CD4-positive, alpha-beta T cell (primary cell): ENCODE results near the gene VWA1. TPM values are rescaled to one million over a fixed set of nuclear protein-coding genes. Genes with fewer than 3 reads are reported as not detected.
A peak's percentile ranks its signal among the peaks of the same experiment; 100 is the strongest.
"Not testable (repeated sequence)": the region's sequence is repeated elsewhere in the genome, so short reads cannot be mapped to it uniquely, and the experiment has no call there.

ENCODE experiments used
- ATAC-seq: fragments of 200-7000 bp; cut with Tn5 transposase; one replicate; pipeline ENCODE4 v1.10.0; 2022; ENCODE audit warnings: mild to moderate bottlenecking; ENCODE audit not compliant: poor library complexity
- CTCF ChIA-PET: fragments of 350-600 bp; sonication (Branson Sonifier 250); formaldehyde crosslinking; loops from one replicate; lab custom pipeline; 2021; ENCODE audit warnings: antibody characterized with exemption, inconsistent platforms; lab: Charles Lee
- POLR2A ChIA-PET: fragments of 350-600 bp; sonication (Branson Sonifier 250); formaldehyde crosslinking; loops from one replicate; lab custom pipeline; 2021; ENCODE audit warnings: antibody characterized with exemption, inconsistent platforms; lab: Charles Lee
- DNase-seq, 14 experiments: peaks; one replicate each; pipeline ENCODE4 v3.0.0-alpha.2; 2013 to 2020; ENCODE audit warnings: mixed read lengths in 2 of 14
- H3K27ac ChIP-seq, 2 donors: one replicate each; pipeline versions ENCODE4 v1.5.1 to v1.7.0; 2013; ENCODE audit warnings: low read length in 2 of 2, low read depth in 1 of 2, mild to moderate bottlenecking in 1 of 2
- H3K27me3 ChIP-seq, 2 experiments: 1 replicate in 1 of 2; 2 replicates in 1 of 2; pipeline versions ENCODE4 v1.6.1 to v1.7.0; 2013; ENCODE audit warnings: low read length in 2 of 2, control low read depth in 1 of 2, mild to moderate bottlenecking in 1 of 2, moderate library complexity in 1 of 2; ENCODE audit not compliant: insufficient read depth in 2 of 2, control insufficient read depth in 1 of 2
- H3K36me3 ChIP-seq: one replicate; pipeline ENCODE4 v1.6.1; 2013; ENCODE audit warnings: low read length, control low read depth; ENCODE audit not compliant: insufficient read depth
- H3K4me1 ChIP-seq: one replicate; pipeline ENCODE4 v1.6.1; 2013; ENCODE audit warnings: low read length, control low read depth; ENCODE audit not compliant: insufficient read depth
- H3K4me3 ChIP-seq: one replicate; pipeline ENCODE4 v1.5.1; 2013; ENCODE audit warnings: mild to moderate bottlenecking, low read length, moderate library complexity
- H3K9me3 ChIP-seq, 2 experiments: 1 replicate in 1 of 2; 2 replicates in 1 of 2; pipeline versions ENCODE4 v1.6.1 to v1.7.0; 2013; ENCODE audit warnings: low read length in 2 of 2, mild to moderate bottlenecking in 2 of 2, control low read depth in 1 of 2, moderate library complexity in 1 of 2; ENCODE audit not compliant: control insufficient read depth in 1 of 2, insufficient read depth in 1 of 2
- H3K27ac Mint-ChIP-seq: one replicate; pipeline ENCODE4 v1.8.0; 2020; ENCODE audit warnings: mixed read lengths
- H3K27me3 Mint-ChIP-seq: one replicate; pipeline ENCODE4 v1.8.0; 2021; ENCODE audit warnings: mixed read lengths
- H3K36me3 Mint-ChIP-seq: one replicate; pipeline ENCODE4 v1.8.0; 2021; ENCODE audit warnings: low read depth, mixed read lengths
- H3K4me1 Mint-ChIP-seq: one replicate; pipeline ENCODE4 v1.8.0; 2021; ENCODE audit warnings: low read depth, mixed read lengths
- H3K4me3 Mint-ChIP-seq: one replicate; pipeline ENCODE4 v1.8.0; 2020; ENCODE audit warnings: mild to moderate bottlenecking, mixed read lengths
- H3K9me3 Mint-ChIP-seq: one replicate; pipeline ENCODE4 v1.8.0; 2020; ENCODE audit warnings: mixed read lengths
- intact Hi-C, 2 experiments: fragments of 100-400 bp; cut with DNase I in 1 of 2; cut with micrococcal nuclease in 1 of 2; formaldehyde crosslinking; loops; one replicate each; pipeline versions ENCODE4 v1.15.1 to v1.9.0; 2023 to 2025; cut with DNase I, micrococcal nuclease
- total RNA-seq, 174 experiments: library from RNA in 2 of 174; stranded (reverse) in 2 of 174; gene quantifications; one replicate each; pipeline ENCODE4 v1.2.3 and lab custom pipeline; 2021 to 2026
- TF ChIP-seq, protein P1 (sequence below): fragments of 200-600 bp; IDR thresholded peaks from one replicate; pipeline ENCODE4 v1.8.0; 2022; ENCODE audit warnings: antibody characterized with exemption, mild to moderate bottlenecking

Gene VWA1
- total RNA-seq, 2 experiments from 2014 or later, result not detected

DNA sequence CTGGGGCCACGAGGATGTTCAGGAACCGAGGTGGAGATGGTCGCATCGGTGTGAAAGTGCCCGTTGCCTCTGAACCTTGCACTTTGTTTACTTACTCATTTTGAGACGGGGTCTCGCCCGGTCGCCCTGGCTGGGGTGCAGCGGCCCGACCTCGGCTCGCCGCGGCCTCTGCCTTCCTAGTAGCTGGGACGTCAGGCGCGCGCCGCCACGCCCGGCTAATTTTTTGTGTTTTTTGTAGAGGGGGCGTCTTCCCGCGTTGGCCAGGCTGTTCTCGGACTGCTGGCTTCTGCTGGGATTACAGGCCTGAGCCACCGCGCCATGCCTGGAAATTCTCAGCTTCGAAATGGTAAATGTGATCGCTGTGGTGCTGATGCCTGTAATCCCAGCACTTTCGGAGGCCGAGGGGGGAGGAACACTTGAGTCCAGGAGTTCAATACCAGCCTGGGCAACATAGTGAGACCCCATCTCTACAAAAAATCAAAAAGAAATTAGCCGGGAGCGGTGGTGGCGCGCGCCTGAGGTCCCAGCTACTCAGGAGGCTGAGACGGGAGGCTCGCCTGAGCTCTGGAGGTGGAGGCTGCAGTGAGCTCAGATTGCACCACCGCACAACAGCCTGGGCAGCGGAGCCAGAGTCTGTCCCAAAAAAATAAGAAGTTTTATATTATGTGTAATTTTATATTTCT lies 27.7 kb upstream of the VWA1 start:
- H3K4me1 Mint-ChIP-seq, result peaks cover 32% of the 10 kb centered on the region
- DNase-seq (peak in 4 of 14 experiments; percentile 16 to 59 (median 37)), ATAC-seq (peak; percentile 14)
- no peaks in the 10 kb centered on the region for H3K27me3 ChIP-seq
- CTCF ChIA-PET, result interaction anchor here (1.0 to 2.4 kb wide), 5 partner anchors 9 to 97 kb away, joined by 3 to 8 read pairs (median 4); partner anchors contain the start of genes AURKAIP1 and CCNL2
- TF ChIP-seq, protein P1, sequence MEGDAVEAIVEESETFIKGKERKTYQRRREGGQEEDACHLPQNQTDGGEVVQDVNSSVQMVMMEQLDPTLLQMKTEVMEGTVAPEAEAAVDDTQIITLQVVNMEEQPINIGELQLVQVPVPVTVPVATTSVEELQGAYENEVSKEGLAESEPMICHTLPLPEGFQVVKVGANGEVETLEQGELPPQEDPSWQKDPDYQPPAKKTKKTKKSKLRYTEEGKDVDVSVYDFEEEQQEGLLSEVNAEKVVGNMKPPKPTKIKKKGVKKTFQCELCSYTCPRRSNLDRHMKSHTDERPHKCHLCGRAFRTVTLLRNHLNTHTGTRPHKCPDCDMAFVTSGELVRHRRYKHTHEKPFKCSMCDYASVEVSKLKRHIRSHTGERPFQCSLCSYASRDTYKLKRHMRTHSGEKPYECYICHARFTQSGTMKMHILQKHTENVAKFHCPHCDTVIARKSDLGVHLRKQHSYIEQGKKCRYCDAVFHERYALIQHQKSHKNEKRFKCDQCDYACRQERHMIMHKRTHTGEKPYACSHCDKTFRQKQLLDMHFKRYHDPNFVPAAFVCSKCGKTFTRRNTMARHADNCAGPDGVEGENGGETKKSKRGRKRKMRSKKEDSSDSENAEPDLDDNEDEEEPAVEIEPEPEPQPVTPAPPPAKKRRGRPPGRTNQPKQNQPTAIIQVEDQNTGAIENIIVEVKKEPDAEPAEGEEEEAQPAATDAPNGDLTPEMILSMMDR, result no peak
- peak overlapping the region; percentile 91 for H3K27ac Mint-ChIP-seq
- H3K9me3 ChIP-seq, result peaks cover 0 to 4% of the 10 kb centered on the region in 2 experiments
- no peaks in the 10 kb centered on the region for H3K27me3 Mint-ChIP-seq
- H3K4me1 ChIP-seq, result peaks cover 41% of the 10 kb centered on the region
- H3K9me3 Mint-ChIP-seq, result no peaks in the 10 kb centered on the region
- peak overlapping the region; percentile 50 to 67 for H3K27ac ChIP-seq
- peaks cover 36% of the 10 kb centered on the region for H3K36me3 Mint-ChIP-seq
- intact Hi-C loops, result loop anchor here (1.0 to 2.0 kb wide), 5 partner anchors 8 to 291 kb away; partner anchors contain the start of genes AURKAIP1 (in 2 of the 2), B3GALT6 (in 1 of the 2), C1orf159 (in 1 of the 2) and CCNL2 (in 1 of the 2)
- H3K4me3 ChIP-seq, result peak overlapping the region; percentile 92
- POLR2A ChIA-PET, result interaction anchor here (1.3 to 5.3 kb wide), 4 partner anchors 9 to 207 kb away, joined by 3 to 45 read pairs (median 24); partner anchors contain the start of genes AURKAIP1, CCNL2, MIB2 and UBE2J2
- peaks cover 31% of the 10 kb centered on the region for H3K36me3 ChIP-seq
- H3K4me3 Mint-ChIP-seq, result peak overlapping the region; percentile 89

DNA sequence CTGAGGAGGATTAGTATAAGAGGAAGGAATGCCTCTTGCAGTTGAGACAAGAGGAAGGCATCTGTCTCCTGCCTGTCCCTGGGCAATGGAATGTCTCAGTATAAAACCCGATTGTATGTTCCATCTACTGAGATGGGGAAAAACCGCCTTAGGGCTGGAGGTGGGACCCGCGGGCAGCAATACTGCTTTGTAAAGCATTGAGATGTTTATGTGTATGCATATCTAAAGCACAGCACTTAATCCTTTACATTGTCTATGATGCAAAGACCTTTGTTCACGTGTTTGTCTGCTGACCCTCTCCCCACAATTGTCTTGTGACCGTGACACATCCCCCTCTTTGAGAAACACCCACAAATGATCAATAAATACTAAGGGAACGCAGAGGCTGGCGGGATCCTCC lies 25.3 kb upstream of the VWA1 start:
- peak overlapping the region; percentile 78 for H3K4me3 Mint-ChIP-seq
- H3K27ac Mint-ChIP-seq, H3K9me3 ChIP-seq, H3K9me3 Mint-ChIP-seq, H3K4me3 ChIP-seq, DNase-seq, H3K27me3 ChIP-seq, H3K27ac ChIP-seq, ATAC-seq, H3K27me3 Mint-ChIP-seq, intact Hi-C loops, CTCF ChIA-PET: not testable (repeated sequence)
- Histone ChIP-seq H3K36me3 (peaks cover 12% of the 10 kb centered on the region), H3K4me1 (peaks cover 35% of the 10 kb centered on the region)
- H3K4me1 Mint-ChIP-seq, result peaks cover 26% of the 10 kb centered on the region
- POLR2A ChIA-PET, result interaction anchor here (5.3 kb wide), 1 partner anchor 35 kb away, joined by 39 read pairs; the partner anchor contains the start of gene AURKAIP1
- H3K36me3 Mint-ChIP-seq, result peaks cover 18% of the 10 kb centered on the region

DNA sequence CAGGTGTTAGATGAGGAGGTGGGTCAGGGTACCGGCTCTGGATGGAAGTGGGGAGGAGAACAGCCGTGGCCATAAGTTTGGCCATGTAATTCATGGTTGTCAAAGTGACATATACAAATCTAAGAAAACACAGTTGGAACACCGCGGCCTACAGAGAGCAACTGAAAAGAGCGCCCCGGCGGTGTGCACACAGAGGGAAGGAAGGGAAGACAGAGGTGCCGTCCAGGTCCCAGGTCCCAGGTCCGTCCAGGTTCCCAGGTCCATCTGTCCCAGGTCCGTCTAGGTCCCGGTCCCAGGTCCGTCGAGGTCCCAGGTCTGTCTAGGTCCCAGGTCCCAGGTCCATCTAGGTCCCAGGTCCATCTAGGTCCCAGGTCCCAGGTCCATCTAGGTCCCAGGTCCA lies 23.9 kb upstream of the VWA1 start:
- Histone ChIP-seq H3K4me3 (no peak overlapping the region), H3K27me3 (no peaks in the 10 kb centered on the region), H3K4me1 (peaks cover 21% of the 10 kb centered on the region), H3K36me3 (no peaks in the 10 kb centered on the region), H3K27ac (no peak overlapping the region), H3K9me3 (peaks cover 0 to 4% of the 10 kb centered on the region in 2 experiments)
- ChIA-PET CTCF (no interaction called here), POLR2A (no interaction called here)
- Mint-ChIP-seq H3K27me3 (no peaks in the 10 kb centered on the region), H3K36me3 (peaks cover 6% of the 10 kb centered on the region), H3K4me3 (peak overlapping the region; percentile 54), H3K27ac (no peak overlapping the region), H3K9me3 (no peaks in the 10 kb centered on the region), H3K4me1 (peaks cover 21% of the 10 kb centered on the region)
- intact Hi-C loops, result loop anchor here in 1 of 2 experiments (1.0 kb wide), 1 partner anchor 25 kb away; no protein-coding TSS in a partner anchor
- ATAC-seq, result no peak
- TF ChIP-seq, protein P1, result no peak
- peak in 1 of 14 experiments; percentile 21 for DNase-seq

DNA sequence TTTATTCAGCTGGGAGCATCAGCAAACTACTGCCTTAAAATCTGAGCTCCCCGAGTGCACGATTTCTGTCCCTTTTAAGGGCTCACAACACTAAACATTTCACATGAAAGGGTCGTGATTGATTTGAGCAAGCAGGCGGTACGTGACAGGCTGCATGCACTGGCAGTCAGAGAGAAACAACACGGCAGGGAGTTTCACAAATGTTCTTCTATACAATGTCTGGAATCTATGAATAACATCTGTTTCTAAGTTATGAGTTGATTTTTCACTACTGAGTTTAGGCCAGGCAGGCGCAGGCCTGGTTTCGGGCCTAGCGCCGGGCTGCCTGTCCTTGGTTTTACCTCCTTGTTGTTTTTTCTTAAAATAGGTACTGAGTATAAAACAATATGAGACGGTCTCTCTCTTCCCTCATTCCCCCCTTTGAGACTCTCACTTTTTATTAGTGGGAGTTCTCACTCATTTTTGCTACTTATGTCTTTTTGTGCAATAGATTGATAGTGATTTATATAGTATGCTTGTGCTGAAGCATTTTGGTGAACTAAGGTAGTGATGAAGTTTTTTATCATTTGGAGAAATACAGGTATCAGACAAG lies 23.1 kb upstream of the VWA1 start:
- intact Hi-C loops, result loop anchor here in 1 of 2 experiments (1.0 kb wide), 1 partner anchor 24 kb away; no protein-coding TSS in a partner anchor
- peaks cover 15% of the 10 kb centered on the region for H3K4me1 Mint-ChIP-seq
- H3K27me3 Mint-ChIP-seq, H3K4me3 ChIP-seq, H3K36me3 Mint-ChIP-seq, H3K9me3 ChIP-seq, H3K27ac ChIP-seq, ATAC-seq, H3K27ac Mint-ChIP-seq, CTCF ChIA-PET, DNase-seq, H3K27me3 ChIP-seq, POLR2A ChIA-PET, H3K36me3 ChIP-seq, H3K4me3 Mint-ChIP-seq, H3K9me3 Mint-ChIP-seq: not testable (repeated sequence)
- peaks cover 19% of the 10 kb centered on the region for H3K4me1 ChIP-seq
